Colonic mucosa (tissue), 4 donors: ENCODE measurements around the gene PLCB4. TPM values are rescaled to one million over a fixed set of nuclear protein-coding genes. Genes with fewer than 3 reads are reported as not detected.

Source experiments
- DNase-seq: peaks from one replicate; pipeline ENCODE4 v3.0.0-alpha.2; 2020
- H3K27ac ChIP-seq: fragments of 200-600 bp; one replicate; pipeline ENCODE4 v1.8.0; 2021
- H3K27me3 ChIP-seq: fragments of 200-600 bp; one replicate; pipeline ENCODE4 v1.8.0; 2021
- H3K36me3 ChIP-seq: fragments of 200-600 bp; one replicate; pipeline ENCODE4 v1.8.0; 2021
- H3K4me1 ChIP-seq: fragments of 200-600 bp; one replicate; pipeline ENCODE4 v1.8.0; 2021; ENCODE audit warnings: mild to moderate bottlenecking
- H3K4me3 ChIP-seq: fragments of 200-600 bp; one replicate; pipeline ENCODE4 v1.8.0; 2021
- H3K9ac ChIP-seq, 2 donors: one replicate each; pipeline ENCODE4 v1.7.0; 2013; ENCODE audit warnings: control low read depth in 2 of 2, low read depth in 2 of 2, low read length in 2 of 2
- H3K9me3 ChIP-seq: fragments of 200-600 bp; one replicate; pipeline ENCODE4 v1.8.0; 2021
- CTCF ChIP-seq: fragments of 200-600 bp; IDR thresholded peaks from one replicate; pipeline ENCODE4 v1.8.0; 2022; ENCODE audit warnings: antibody characterized with exemption, mild to moderate bottlenecking
- intact Hi-C: fragments of 100-400 bp; cut with DNase I; formaldehyde crosslinking; loops from one replicate; pipeline ENCODE4 v1.14.1; 2022
- total RNA-seq, 2 donors: library from RNA; stranded (reverse); fragmentation: NEBNext Ultra II Directional in 1 of 2; extraction: Animal tissue kit (Norgen Biotek cat#: 25700) in 1 of 2; gene quantifications; one replicate each; pipeline ENCODE4 v1.2.1, GENCODE V29; 2021
- donor health status: healthy.
- donor health status: DM: no; HTN: no; CAD: no.
- donor health status: DM: no; HTN: no; CAD: no.

The PLCB4 gene
- total RNA-seq, 2 donors from 2014 or later: 39.4 to 39.5 TPM

GRCh38 chr20:9160331-9160730, 91.4 kb downstream of the PLCB4 start:
- Histone ChIP-seq H3K27me3 (no peaks in the 10 kb centered on the region), H3K9ac (no peak overlapping the region), H3K4me3 (no peak overlapping the region), H3K9me3 (no peaks in the 10 kb centered on the region), H3K4me1 (no peaks in the 10 kb centered on the region), H3K27ac (no peak overlapping the region), H3K36me3 (no peaks in the 10 kb centered on the region)
- DNase-seq: no peak
- TF ChIP-seq CTCF: no peak
- intact Hi-C loops: no loop called here

- Histone ChIP-seq H3K27ac (no peak overlapping the region), H3K9ac (no peak overlapping the region), H3K9me3 (no peaks in the 10 kb centered on the region), H3K27me3 (no peaks in the 10 kb centered on the region), H3K4me1 (no peaks in the 10 kb centered on the region), H3K36me3 (no peaks in the 10 kb centered on the region), H3K4me3 (no peak overlapping the region)
- intact Hi-C loops: no loop called here
- TF ChIP-seq CTCF: no peak
- DNase-seq: no peak
Observed at GRCh38 chr20:9160757-9161156, 91.9 kb downstream of the PLCB4 start.

GRCh38 chr20:9161311-9161710, 92.4 kb downstream of the PLCB4 start:
- no peak for DNase-seq
- H3K27ac ChIP-seq: no peak overlapping the region
- no peak for TF ChIP-seq CTCF
- no peak overlapping the region for H3K4me3 ChIP-seq
- no peaks in the 10 kb centered on the region for H3K9me3 ChIP-seq
- no peak overlapping the region for H3K9ac ChIP-seq
- intact Hi-C loops: no loop called here
- no peaks in the 10 kb centered on the region for H3K27me3 ChIP-seq
- H3K4me1 ChIP-seq: no peaks in the 10 kb centered on the region
- H3K36me3 ChIP-seq: no peaks in the 10 kb centered on the region

GRCh38 chr20:9163251-9163650, 94.4 kb downstream of the PLCB4 start:
- Histone ChIP-seq H3K9me3 (no peaks in the 10 kb centered on the region), H3K27me3 (no peaks in the 10 kb centered on the region), H3K9ac (no peak overlapping the region), H3K4me3 (no peak overlapping the region), H3K36me3 (no peaks in the 10 kb centered on the region), H3K4me1 (no peaks in the 10 kb centered on the region), H3K27ac (no peak overlapping the region)
- TF ChIP-seq CTCF: no peak
- intact Hi-C loops: no loop called here
- no peak for DNase-seq

- Histone ChIP-seq H3K36me3 (no peaks in the 10 kb centered on the region), H3K9ac (no peak overlapping the region), H3K9me3 (no peaks in the 10 kb centered on the region), H3K4me1 (no peaks in the 10 kb centered on the region), H3K27me3 (no peaks in the 10 kb centered on the region), H3K4me3 (no peak overlapping the region), H3K27ac (no peak overlapping the region)
- intact Hi-C loops: no loop called here
- no peak for DNase-seq
- TF ChIP-seq CTCF: no peak
Observed at GRCh38 chr20:9163995-9164394, 95.1 kb downstream of the PLCB4 start.

- no peak for TF ChIP-seq CTCF
- no peak overlapping the region for H3K4me3 ChIP-seq
Observed at GRCh38 chr20:9165261-9165660, 96.4 kb downstream of the PLCB4 start.

More at GRCh38 chr20:9165261-9165660, 96.4 kb downstream of the PLCB4 start:
- H3K4me1 ChIP-seq: no peaks in the 10 kb centered on the region
- no peaks in the 10 kb centered on the region for H3K36me3 ChIP-seq
- no peak overlapping the region for H3K27ac ChIP-seq
- DNase-seq: no peak
- intact Hi-C loops: no loop called here
- no peak overlapping the region for H3K9ac ChIP-seq
- H3K9me3 ChIP-seq: no peaks in the 10 kb centered on the region
- H3K27me3 ChIP-seq: no peaks in the 10 kb centered on the region
